K562 (cell line): ENCODE data around the gene YARS1. TPM values are rescaled to one million over a fixed set of nuclear protein-coding genes. Genes with fewer than 3 reads are reported as not detected.

Experiments
- ARID3B ChIP-seq: fragments of 250-450 bp; sonication (Bioruptor Pico); IDR thresholded peaks from 2 replicates; pipeline ENCODE4 v1.4.0; 2020; ENCODE audit warnings: borderline replicate concordance
- BRCA1 ChIP-seq, 2 experiments: fragments of 450-650 bp in 1 of 2; sonication (generic) in 1 of 2; formaldehyde crosslinking in 1 of 2; IDR thresholded peaks; 2 replicates each; pipeline versions ENCODE4 v1.5.0 to v1.6.1; 2017 to 2020; ENCODE audit warnings: mild to moderate bottlenecking in 1 of 2, missing genetic modification reagents in 1 of 2
- CXXC5 ChIP-seq: fragments of 250-450 bp; sonication (Bioruptor Pico); IDR thresholded peaks from 2 replicates; pipeline ENCODE4 v1.8.0; 2022; ENCODE audit warnings: inconsistent platforms, mild to moderate bottlenecking, moderate library complexity
- FOXK2 ChIP-seq, 2 experiments: fragments of 450-650 bp; IDR thresholded peaks in 1 of 2; conservative IDR thresholded peaks in 1 of 2; 2 replicates each; pipeline ENCODE4 v1.6.1; 2016; ENCODE audit warnings: low read depth in 2 of 2, mild to moderate bottlenecking in 1 of 2
- GABPB2 ChIP-seq: fragments of 250-450 bp; sonication (Bioruptor Pico); conservative IDR thresholded peaks from 2 replicates; pipeline ENCODE4 v1.5.1; 2021; ENCODE audit warnings: mild to moderate bottlenecking
- HNRNPH1 ChIP-seq: fragments of 200-400 bp; formaldehyde crosslinking; optimal IDR thresholded peaks from 2 replicates; pipeline ENCODE3; 2017; ENCODE audit warnings: low read depth, mild to moderate bottlenecking, low read length, moderate library complexity
- MAFG ChIP-seq: fragments of 450-650 bp; conservative IDR thresholded peaks from 2 replicates; pipeline ENCODE4 v1.6.1; 2016; ENCODE audit warnings: missing genetic modification characterization, missing compliant biosample characterization
- NR2F6 ChIP-seq: fragments of 450-650 bp; formaldehyde crosslinking; IDR thresholded peaks from 2 replicates; pipeline ENCODE4 v1.4.0; 2020; ENCODE audit warnings: mild to moderate bottlenecking
- PRPF4 ChIP-seq: fragments of 200-400 bp; formaldehyde crosslinking; IDR thresholded peaks from one replicate; pipeline ENCODE4 v1.6.1; 2017; ENCODE audit warnings: low read length, low read depth, mild to moderate bottlenecking; ENCODE audit not compliant: insufficient read depth, poor library complexity, severe bottlenecking
- PTBP1 ChIP-seq: fragments of 200-400 bp; formaldehyde crosslinking; IDR thresholded peaks from 2 replicates; pipeline ENCODE4 v1.6.1; 2017; ENCODE audit warnings: low read depth, low read length
- RFX7 ChIP-seq: fragments of 250-450 bp; sonication (Bioruptor Pico); IDR thresholded peaks from 2 replicates; pipeline ENCODE4 v1.5.1; 2021; ENCODE audit warnings: mild to moderate bottlenecking
- SMARCC2 ChIP-seq: fragments of 450-650 bp; IDR thresholded peaks from 2 replicates; pipeline ENCODE4 v1.6.1; 2017; ENCODE audit warnings: antibody characterized with exemption, moderate library complexity, mild to moderate bottlenecking, low read depth
- ZC3H4 ChIP-seq: sonication (generic); formaldehyde crosslinking; IDR thresholded peaks from 2 replicates; pipeline ENCODE4 v1.9.0; 2021; ENCODE audit warnings: missing genetic modification reagents, borderline replicate concordance
- ZNF165 ChIP-seq: fragments of 250-450 bp; sonication (Bioruptor Pico); IDR thresholded peaks from 2 replicates; pipeline ENCODE4 v1.4.0; 2020; ENCODE audit warnings: borderline replicate concordance
- polyA plus RNA-seq, 8 experiments: library from polyadenylated mRNA; depleted of rRNA in 4 of 8; stranded (reverse) in 5 of 8; unstranded in 3 of 8; fragments of >200 nt; fragmentation: Nextera tagmentation in 2 of 8; fragmentation: Illumina TruSeq in 1 of 8; extraction: Ambion mirVana in 2 of 8; extraction: Trizol in 1 of 8; gene quantifications; 2 replicates each; pipeline versions ENCODE4 v1.2.1 to v1.2.3, GENCODE V29; 2011 to 2014; ENCODE audit warnings: inconsistent platforms in 1 of 8, missing spikeins in 1 of 8
- total RNA-seq, 7 experiments: library from RNA; depleted of rRNA in 6 of 7; stranded (reverse); fragments of >200 nt in 6 of 7; fragmentation: Illumina TruSeq in 2 of 7; extraction: Trizol in 2 of 7; gene quantifications; 2 replicates each; pipeline versions ENCODE4 v1.2.1 to v1.2.3, GENCODE V29; 2011 to 2021; ENCODE audit warnings: low replicate concordance in 1 of 7
- TF ChIP-seq, protein P1 (sequence below), 2 experiments: fragments of 450-650 bp; IDR thresholded peaks; 2 replicates each; pipeline ENCODE4 v1.6.1; 2016; ENCODE audit warnings: mild to moderate bottlenecking in 2 of 2, borderline replicate concordance in 1 of 2, low read depth in 1 of 2, moderate library complexity in 1 of 2
- TF ChIP-seq, protein P2 (sequence below): fragments of 450-650 bp; formaldehyde crosslinking; IDR thresholded peaks from 2 replicates; pipeline ENCODE4 v1.4.0; 2022; ENCODE audit warnings: missing genetic modification characterization

YARS1 gene
- total and polyA plus RNA-seq, 9 of the 15 experiments (the other 6 are each of a cell fraction or from before 2014, with no cell fraction given), result 66.2 to 336 (median 201) TPM

- TF ChIP-seq, protein P1, sequence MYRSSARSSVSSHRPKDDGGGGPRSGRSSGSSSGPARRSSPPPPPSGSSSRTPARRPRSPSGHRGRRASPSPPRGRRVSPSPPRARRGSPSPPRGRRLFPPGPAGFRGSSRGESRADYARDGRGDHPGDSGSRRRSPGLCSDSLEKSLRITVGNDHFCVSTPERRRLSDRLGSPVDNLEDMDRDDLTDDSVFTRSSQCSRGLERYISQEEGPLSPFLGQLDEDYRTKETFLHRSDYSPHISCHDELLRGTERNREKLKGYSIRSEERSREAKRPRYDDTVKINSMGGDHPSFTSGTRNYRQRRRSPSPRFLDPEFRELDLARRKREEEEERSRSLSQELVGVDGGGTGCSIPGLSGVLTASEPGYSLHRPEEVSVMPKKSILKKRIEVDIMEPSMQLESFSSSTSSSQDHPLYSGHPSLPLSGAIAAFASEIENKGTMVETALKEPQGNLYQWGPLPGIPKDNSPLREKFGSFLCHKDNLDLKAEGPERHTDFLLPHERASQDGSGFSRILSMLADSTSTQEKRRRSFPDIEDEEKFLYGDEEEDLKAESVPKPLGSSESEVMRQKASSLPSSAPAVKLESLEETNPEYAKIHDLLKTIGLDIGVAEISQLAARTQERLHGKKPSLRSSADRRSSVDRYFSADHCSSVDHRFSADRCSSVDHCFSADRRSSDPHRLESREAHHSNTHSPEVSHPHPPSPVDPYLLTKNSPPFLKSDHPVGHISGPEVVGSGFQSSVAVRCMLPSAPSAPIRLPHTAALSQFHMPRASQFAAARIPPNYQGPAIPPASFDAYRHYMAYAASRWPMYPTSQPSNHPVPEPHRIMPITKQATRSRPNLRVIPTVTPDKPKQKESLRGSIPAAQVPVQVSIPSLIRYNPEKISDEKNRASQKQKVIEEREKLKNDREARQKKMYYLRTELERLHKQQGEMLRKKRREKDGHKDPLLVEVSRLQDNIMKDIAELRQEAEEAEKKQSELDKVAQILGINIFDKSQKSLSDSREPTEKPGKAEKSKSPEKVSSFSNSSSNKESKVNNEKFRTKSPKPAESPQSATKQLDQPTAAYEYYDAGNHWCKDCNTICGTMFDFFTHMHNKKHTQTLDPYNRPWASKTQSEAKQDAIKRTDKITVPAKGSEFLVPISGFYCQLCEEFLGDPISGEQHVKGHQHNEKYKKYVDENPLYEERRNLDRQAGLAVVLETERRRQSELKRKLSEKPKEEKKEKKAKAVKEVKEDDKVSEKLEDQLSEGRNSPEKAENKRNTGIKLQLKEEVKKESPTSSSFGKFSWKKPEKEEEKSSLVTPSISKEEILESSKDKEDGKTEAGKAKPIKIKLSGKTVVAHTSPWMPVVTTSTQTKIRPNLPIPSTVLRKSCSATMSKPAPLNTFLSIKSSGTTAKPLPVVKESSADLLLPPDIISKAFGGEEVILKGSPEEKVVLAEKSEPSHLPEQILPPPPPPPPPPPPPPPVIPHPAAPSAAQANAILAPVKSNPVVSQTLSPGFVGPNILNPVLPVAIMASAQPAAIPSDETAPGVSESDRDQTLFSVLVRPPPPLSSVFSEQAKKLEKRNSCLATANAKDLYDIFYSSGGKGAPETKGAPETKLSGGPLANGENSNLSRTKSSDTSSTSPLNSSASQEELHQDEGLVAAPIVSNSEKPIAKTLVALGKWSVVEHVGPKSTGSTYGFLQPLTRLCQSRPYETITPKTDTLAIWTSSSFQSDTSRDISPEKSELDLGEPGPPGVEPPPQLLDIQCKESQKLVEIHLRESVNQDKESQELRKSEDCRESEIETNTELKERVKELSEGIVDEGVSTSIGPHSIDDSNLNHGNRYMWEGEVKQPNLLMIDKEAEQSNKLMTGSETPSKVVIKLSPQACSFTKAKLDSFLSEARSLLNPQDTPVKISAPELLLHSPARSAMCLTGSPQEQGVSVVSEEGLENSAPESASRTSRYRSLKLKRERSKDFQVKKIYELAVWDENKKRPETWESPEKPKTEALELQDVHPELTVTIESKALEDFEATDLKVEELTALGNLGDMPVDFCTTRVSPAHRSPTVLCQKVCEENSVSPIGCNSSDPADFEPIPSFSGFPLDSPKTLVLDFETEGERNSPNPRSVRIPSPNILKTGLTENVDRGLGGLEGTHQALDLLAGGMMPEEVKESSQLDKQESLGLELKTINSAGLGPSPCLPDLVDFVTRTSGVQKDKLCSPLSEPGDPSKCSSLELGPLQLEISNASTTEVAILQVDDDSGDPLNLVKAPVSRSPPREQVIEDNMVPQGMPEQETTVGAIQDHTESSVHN (IDR thresholded peaks at IDR 0.05; ENCODE audit: borderline replicate concordance in 1 of 2, low read depth in 1 of 2), result no peak
- TF ChIP-seq ZC3H4 (CRISPR knock-in tag) (no peak), ARID3B (CRISPR knock-in tag) (no peak), HNRNPH1 (no peak), FOXK2 (conservative IDR thresholded peaks at IDR 0.05 in 1 of 2, IDR thresholded peaks at IDR 0.05 in 1 of 2; ENCODE audit: low read depth in 2 of 2) (peak in 1 of 2 experiments; percentile 42; a peak in 1 of 4 replicates), PRPF4 (no peak), MAFG (tag) (no peak), PTBP1 (peak; percentile 89), GABPB2 (CRISPR knock-in tag) (no peak), ZNF165 (CRISPR knock-in tag) (no peak), CXXC5 (CRISPR knock-in tag) (peak; percentile 76), NR2F6 (CRISPR knock-in tag) (no peak), SMARCC2 (peak; percentile 62; the same call in 1 of the 2 replicates), BRCA1 (IDR thresholded peaks at IDR 0.05) (no peak), BRCA1 (CRISPR knock-in tag; IDR thresholded peaks at IDR 0.05) (no peak), RFX7 (CRISPR knock-in tag) (no peak)
- TF ChIP-seq, protein P2, sequence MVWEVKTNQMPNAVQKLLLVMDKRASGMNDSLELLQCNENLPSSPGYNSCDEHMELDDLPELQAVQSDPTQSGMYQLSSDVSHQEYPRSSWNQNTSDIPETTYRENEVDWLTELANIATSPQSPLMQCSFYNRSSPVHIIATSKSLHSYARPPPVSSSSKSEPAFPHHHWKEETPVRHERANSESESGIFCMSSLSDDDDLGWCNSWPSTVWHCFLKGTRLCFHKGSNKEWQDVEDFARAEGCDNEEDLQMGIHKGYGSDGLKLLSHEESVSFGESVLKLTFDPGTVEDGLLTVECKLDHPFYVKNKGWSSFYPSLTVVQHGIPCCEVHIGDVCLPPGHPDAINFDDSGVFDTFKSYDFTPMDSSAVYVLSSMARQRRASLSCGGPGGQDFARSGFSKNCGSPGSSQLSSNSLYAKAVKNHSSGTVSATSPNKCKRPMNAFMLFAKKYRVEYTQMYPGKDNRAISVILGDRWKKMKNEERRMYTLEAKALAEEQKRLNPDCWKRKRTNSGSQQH (CRISPR knock-in tag), result peak; percentile 92; the same call in 1 of the 2 replicates
Measured at GRCh38 chr1:32757213-32757895, 59.8 kb downstream of the YARS1 start (continued).
